HG02884 (cell line): ENCODE results near the gene RAD51C.
"Not testable (repeated sequence)": the region's sequence is repeated elsewhere in the genome, so short reads cannot be mapped to it uniquely, and the experiment has no call there.

ENCODE experiments used
- ATAC-seq: cut with Tn5 transposase; IDR thresholded peaks from one replicate; pipeline ENCODE4 v1.9.1; 2021; ENCODE audit warnings: mild to moderate bottlenecking, moderate library complexity; ENCODE audit not compliant: unreplicated experiment

RAD51C gene

GRCh38 chr17:58692239-58693055 lies at the start of gene RAD51C:
RAD51C (plus strand) TSS chr17:58692602; CDS start chr17:58692644, 42 bp downstream.
- peak; percentile 88 for ATAC-seq

- ATAC-seq = no peak
Observed at GRCh38 chr17:58643147-58643546, 49.3 kb upstream of the RAD51C start.

- no peak for ATAC-seq
Observed at GRCh38 chr17:58648236-58648635, 44.2 kb upstream of the RAD51C start.

GRCh38 chr17:58657962-58658803 lies 34.2 kb upstream of the RAD51C start:
- not testable (repeated sequence) for ATAC-seq

GRCh38 chr17:58658804-58659713 lies 33.3 kb upstream of the RAD51C start:
- ATAC-seq = peak; percentile 72

GRCh38 chr17:58659714-58660084 lies 32.7 kb upstream of the RAD51C start:
- ATAC-seq = not testable (repeated sequence)

- no peak for ATAC-seq
Observed at GRCh38 chr17:58660621-58661020, 31.8 kb upstream of the RAD51C start.

- ATAC-seq = no peak
Observed at GRCh38 chr17:58661499-58661898, 30.9 kb upstream of the RAD51C start.

GRCh38 chr17:58664302-58664701 lies 28.1 kb upstream of the RAD51C start:
- ATAC-seq = no peak

- no peak for ATAC-seq
Observed at GRCh38 chr17:58665946-58666857, 26.2 kb upstream of the RAD51C start.

GRCh38 chr17:58666858-58667267 lies 25.5 kb upstream of the RAD51C start:
- no peak for ATAC-seq

GRCh38 chr17:58667934-58668597 lies 24.3 kb upstream of the RAD51C start:
- ATAC-seq = no peak

- ATAC-seq = no peak
Observed at GRCh38 chr17:58668598-58668935, 23.8 kb upstream of the RAD51C start.

GRCh38 chr17:58669853-58670252 lies 22.5 kb upstream of the RAD51C start:
- no peak for ATAC-seq

- no peak for ATAC-seq
Observed at GRCh38 chr17:58671969-58672368, 20.4 kb upstream of the RAD51C start.

GRCh38 chr17:58677194-58677880 lies 15.1 kb upstream of the RAD51C start:
- ATAC-seq = no peak

GRCh38 chr17:58678287-58678686 lies 14.1 kb upstream of the RAD51C start:
- ATAC-seq = not testable (repeated sequence)

GRCh38 chr17:58679263-58680037 lies 13.0 kb upstream of the RAD51C start:
- ATAC-seq = no peak
